ENCODE measurements around the gene AGTR1.

Gene AGTR1

GRCh38 chr3:148705314-148705713 lies 7.6 kb downstream of the AGTR1 start:
- Histone ChIP-seq H3K4me3 (replicated peaks; ENCODE audit: low read depth, low read length) (no peak overlapping the region), H3K36me3 (ENCODE audit: control insufficient read depth, insufficient read depth, low read length) (no peaks in the 10 kb centered on the region), H3K27me3 (replicated peaks; ENCODE audit: control insufficient read depth, insufficient read depth, low read length) (no peaks in the 10 kb centered on the region)
- TF ChIP-seq CTCF (IDR thresholded peaks at IDR 0.05; ENCODE audit: insufficient read depth, low read length, poor library complexity, severe bottlenecking), result no peak
- no peak for DNase-seq (ENCODE audit: extremely low read depth, insufficient read length)

- H3K36me3 ChIP-seq (ENCODE audit: control insufficient read depth, insufficient read depth, low read length), result no peaks in the 10 kb centered on the region
- H3K27me3 ChIP-seq (replicated peaks; ENCODE audit: control insufficient read depth, insufficient read depth, low read length), result no peaks in the 10 kb centered on the region
- H3K4me3 ChIP-seq (replicated peaks; ENCODE audit: low read depth, low read length), result no peak overlapping the region
- TF ChIP-seq CTCF (IDR thresholded peaks at IDR 0.05; ENCODE audit: insufficient read depth, low read length, poor library complexity, severe bottlenecking), result no peak
- DNase-seq (ENCODE audit: extremely low read depth, insufficient read length), result no peak
Observed at GRCh38 chr3:148707601-148708380, 10.1 kb downstream of the AGTR1 start.

- H3K27me3 ChIP-seq (replicated peaks; ENCODE audit: control insufficient read depth, insufficient read depth, low read length), result no peaks in the 10 kb centered on the region
- no peak overlapping the region for H3K4me3 ChIP-seq (replicated peaks; ENCODE audit: low read depth, low read length)
- TF ChIP-seq CTCF (IDR thresholded peaks at IDR 0.05; ENCODE audit: insufficient read depth, low read length, poor library complexity, severe bottlenecking), result no peak
- DNase-seq (ENCODE audit: extremely low read depth, insufficient read length), result no peak
- no peaks in the 10 kb centered on the region for H3K36me3 ChIP-seq (ENCODE audit: control insufficient read depth, insufficient read depth, low read length)
Observed at GRCh38 chr3:148708409-148708808, 10.7 kb downstream of the AGTR1 start.

GRCh38 chr3:148709560-148710253 lies 12.0 kb downstream of the AGTR1 start:
- Histone ChIP-seq H3K4me3 (replicated peaks; ENCODE audit: low read depth, low read length) (no peak overlapping the region), H3K27me3 (replicated peaks; ENCODE audit: control insufficient read depth, insufficient read depth, low read length) (no peaks in the 10 kb centered on the region), H3K36me3 (ENCODE audit: control insufficient read depth, insufficient read depth, low read length) (no peaks in the 10 kb centered on the region)
- no peak for TF ChIP-seq CTCF (IDR thresholded peaks at IDR 0.05; ENCODE audit: insufficient read depth, low read length, poor library complexity, severe bottlenecking)
- no peak for DNase-seq (ENCODE audit: extremely low read depth, insufficient read length)

- H3K4me3 ChIP-seq (replicated peaks; ENCODE audit: low read depth, low read length), result no peak overlapping the region
- DNase-seq (ENCODE audit: extremely low read depth, insufficient read length), result no peak
Observed at GRCh38 chr3:148710665-148711064, 13.0 kb downstream of the AGTR1 start.

More at GRCh38 chr3:148710665-148711064, 13.0 kb downstream of the AGTR1 start:
- Histone ChIP-seq H3K27me3 (replicated peaks; ENCODE audit: control insufficient read depth, insufficient read depth, low read length) (no peaks in the 10 kb centered on the region), H3K36me3 (ENCODE audit: control insufficient read depth, insufficient read depth, low read length) (no peaks in the 10 kb centered on the region)
- TF ChIP-seq CTCF (IDR thresholded peaks at IDR 0.05; ENCODE audit: insufficient read depth, low read length, poor library complexity, severe bottlenecking), result no peak

All from GM06990 (cell line).